Glutamatergic neuron (in vitro differentiated cells): ENCODE measurements around the gene STX5. TPM values are rescaled to one million over a fixed set of nuclear protein-coding genes. Genes with fewer than 3 reads are reported as not detected.
"Not testable (repeated sequence)": the region's sequence is repeated elsewhere in the genome, so short reads cannot be mapped to it uniquely, and the experiment has no call there.

Experiments
- DNase-seq: peaks from one replicate; pipeline ENCODE4 v3.0.0; 2022
- H3K27ac Mint-ChIP-seq: one replicate; pipeline ENCODE4 v1.8.0; 2020; ENCODE audit warnings: mild to moderate bottlenecking, mixed read lengths, inconsistent platforms; ENCODE audit not compliant: unreplicated experiment
- H3K27me3 Mint-ChIP-seq: one replicate; pipeline ENCODE4 v1.8.0; 2020; ENCODE audit warnings: mild to moderate bottlenecking, moderate library complexity, mixed read lengths, inconsistent platforms; ENCODE audit not compliant: unreplicated experiment
- H3K36me3 Mint-ChIP-seq: one replicate; pipeline ENCODE4 v1.8.0; 2020; ENCODE audit warnings: mild to moderate bottlenecking, mixed read lengths, inconsistent platforms; ENCODE audit not compliant: unreplicated experiment
- H3K4me1 Mint-ChIP-seq: one replicate; pipeline ENCODE4 v1.8.0; 2020; ENCODE audit warnings: mild to moderate bottlenecking, low read depth, mixed read lengths, inconsistent platforms; ENCODE audit not compliant: unreplicated experiment
- H3K4me3 Mint-ChIP-seq: one replicate; pipeline ENCODE4 v1.8.0; 2020; ENCODE audit warnings: mild to moderate bottlenecking, mixed read lengths, inconsistent platforms; ENCODE audit not compliant: unreplicated experiment
- H3K9me3 Mint-ChIP-seq: one replicate; pipeline ENCODE4 v1.8.0; 2020; ENCODE audit warnings: mild to moderate bottlenecking, moderate library complexity, mixed read lengths, inconsistent platforms; ENCODE audit not compliant: unreplicated experiment
- CTCF ChIP-seq: fragments of 200-600 bp; sonication (generic); IDR thresholded peaks from one replicate; pipeline ENCODE4 v1.5.0; 2021; ENCODE audit not compliant: partially characterized antibody, unreplicated experiment
- total RNA-seq: library from RNA; stranded (reverse); fragmentation: NEBNext Ultra II Directional; extraction: Animal tissue kit (Norgen Biotek cat#: 25700); gene quantifications from one replicate; pipeline ENCODE4 v1.2.1, GENCODE V29; 2021; ENCODE audit not compliant: unreplicated experiment

STX5 gene
- total RNA-seq, 1 donor from 2014 or later = 40.7 TPM

- peaks cover 6% of the 10 kb centered on the region for H3K9me3 Mint-ChIP-seq
- H3K27me3 Mint-ChIP-seq = peaks cover 7% of the 10 kb centered on the region
- peaks cover 4% of the 10 kb centered on the region for H3K36me3 Mint-ChIP-seq
- H3K27ac Mint-ChIP-seq = peak within 1 kb of the TSS; percentile 91
- H3K4me1 Mint-ChIP-seq = no peaks in the 10 kb centered on the region
- peak within 1 kb of the TSS; percentile 94 for H3K4me3 Mint-ChIP-seq
- no peak for TF ChIP-seq CTCF
- no peak for DNase-seq
Observed at GRCh38 chr11:62832336-62833234, 734 bp upstream of the STX5 start, which contains the start of gene TEX54. TSS of gene TEX54 (minus strand) at chr11:62832841.

GRCh38 chr11:62830904-62831519, 839 bp downstream of the STX5 start:
- Mint-ChIP-seq H3K4me3 (peak overlapping the region; percentile 94), H3K27ac (peak overlapping the region; percentile 91), H3K27me3 (peaks cover 7% of the 10 kb centered on the region), H3K36me3 (no peaks in the 10 kb centered on the region), H3K4me1 (no peaks in the 10 kb centered on the region), H3K9me3 (peaks cover 4% of the 10 kb centered on the region)
- no peak for TF ChIP-seq CTCF
- no peak for DNase-seq

- H3K9me3 Mint-ChIP-seq, DNase-seq, H3K27me3 Mint-ChIP-seq, H3K27ac Mint-ChIP-seq, H3K4me1 Mint-ChIP-seq, H3K36me3 Mint-ChIP-seq, H3K4me3 Mint-ChIP-seq: not testable (repeated sequence)
Observed at GRCh38 chr11:62828130-62828529, 3.7 kb downstream of the STX5 start.

GRCh38 chr11:62823677-62824076, 8.2 kb downstream of the STX5 start:
- no peak for TF ChIP-seq CTCF
- no peak overlapping the region for H3K4me3 Mint-ChIP-seq
- DNase-seq = no peak
- no peak overlapping the region for H3K27ac Mint-ChIP-seq
- peaks cover 2% of the 10 kb centered on the region for H3K27me3 Mint-ChIP-seq
- H3K9me3 Mint-ChIP-seq = no peaks in the 10 kb centered on the region
- H3K36me3 Mint-ChIP-seq = no peaks in the 10 kb centered on the region
- H3K4me1 Mint-ChIP-seq = no peaks in the 10 kb centered on the region

GRCh38 chr11:62817129-62817528, 14.7 kb downstream of the STX5 start:
- Mint-ChIP-seq H3K27me3 (peaks cover 2% of the 10 kb centered on the region), H3K9me3 (peaks cover 3% of the 10 kb centered on the region), H3K27ac (no peak overlapping the region), H3K36me3 (no peaks in the 10 kb centered on the region), H3K4me1 (no peaks in the 10 kb centered on the region), H3K4me3 (no peak overlapping the region)
- no peak for DNase-seq
- no peak for TF ChIP-seq CTCF
